ENCODE results near the gene TJP3.
A peak's percentile ranks its signal among the peaks of the same experiment; 100 is the strongest.

The TJP3 gene

DNA sequence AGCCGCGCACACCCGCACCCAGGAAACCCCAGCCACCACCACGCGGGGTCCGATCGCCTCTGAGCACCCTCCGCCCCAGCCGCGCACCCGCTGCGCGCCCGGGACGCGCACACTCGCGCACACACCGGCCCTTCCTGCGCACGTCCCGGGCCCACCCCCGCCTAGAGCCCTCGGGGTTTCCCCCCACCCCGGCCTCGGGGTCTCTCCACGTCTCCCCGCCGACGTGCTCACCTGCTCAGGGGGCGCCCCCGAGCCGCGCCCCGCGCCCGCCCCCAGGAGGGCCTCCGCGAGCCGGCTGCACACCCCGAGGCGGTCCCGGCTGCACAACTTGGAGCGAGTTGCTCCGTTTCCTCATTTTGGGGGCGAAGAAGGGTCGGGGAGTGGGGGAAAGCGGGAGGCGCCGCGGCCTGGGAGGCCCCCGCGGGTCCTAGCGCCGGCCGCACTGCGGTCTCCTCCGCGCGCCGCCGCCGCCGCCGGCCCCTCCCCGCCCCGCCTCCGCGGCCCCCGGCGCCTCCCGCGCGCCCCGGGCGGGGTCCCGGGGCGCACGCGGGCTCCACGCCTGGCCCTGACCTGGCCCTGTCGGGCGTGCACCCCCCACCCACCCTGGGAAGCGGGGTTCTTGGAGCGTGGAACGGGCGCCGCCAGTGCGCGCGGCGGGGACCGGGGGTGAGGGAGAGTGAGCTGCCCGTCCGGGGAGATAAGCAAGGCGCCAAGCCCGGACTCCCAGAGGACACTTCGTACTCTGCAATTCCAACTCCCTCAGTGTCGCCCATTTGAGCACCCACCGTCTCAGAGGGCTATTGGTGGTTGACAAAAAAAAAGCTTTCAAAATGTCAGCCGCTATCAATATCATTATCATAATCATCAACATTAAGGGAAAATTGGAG is 78.0 kb downstream of the TJP3 start, which contains the start of gene MATK:
Gene MATK (minus strand): TSS at position 444 of the 887 bp plus-strand sequence. CDS start 1,246 bp downstream, outside the sequence.
- DNase-seq: peak; percentile 61 to 81 (median 70)

DNA sequence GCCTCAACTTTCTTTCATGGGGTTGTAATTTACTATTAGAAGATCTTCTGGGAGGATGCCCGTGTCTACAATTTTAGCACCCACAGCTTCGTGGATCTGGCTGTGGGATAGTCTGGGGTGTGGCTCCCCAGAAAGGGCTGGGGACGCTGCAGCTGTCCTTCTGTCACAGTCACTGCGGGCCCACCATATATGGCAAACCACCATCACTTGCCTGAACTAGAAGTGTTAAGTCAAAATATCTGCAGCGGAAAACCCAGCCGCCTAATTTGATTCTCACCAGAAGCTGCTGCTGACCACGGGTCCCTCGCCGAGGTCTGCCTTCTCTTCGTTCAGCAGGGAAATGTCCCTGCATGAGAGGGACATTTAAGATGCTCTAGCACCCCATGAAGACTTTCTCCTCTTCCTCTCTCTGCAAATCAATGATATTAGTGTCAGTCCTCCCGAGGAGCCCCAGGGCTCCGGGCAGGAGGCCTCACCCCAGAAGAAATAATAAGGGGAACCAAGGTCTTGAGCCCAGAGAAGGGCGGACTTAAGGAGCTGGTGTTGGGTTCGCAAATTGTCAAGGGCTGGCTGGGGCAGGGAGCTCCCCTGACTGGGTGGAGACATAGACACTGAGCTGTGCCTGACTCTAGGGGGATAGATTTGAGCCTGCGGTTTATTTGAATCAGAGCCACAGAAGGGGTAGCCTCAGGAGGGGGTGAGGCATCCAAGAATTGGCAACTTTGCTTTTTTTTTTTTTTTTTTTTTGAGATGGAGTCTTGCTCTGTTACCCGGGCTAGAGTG is 81.0 kb downstream of the TJP3 start:
- DNase-seq: no peak

DNA sequence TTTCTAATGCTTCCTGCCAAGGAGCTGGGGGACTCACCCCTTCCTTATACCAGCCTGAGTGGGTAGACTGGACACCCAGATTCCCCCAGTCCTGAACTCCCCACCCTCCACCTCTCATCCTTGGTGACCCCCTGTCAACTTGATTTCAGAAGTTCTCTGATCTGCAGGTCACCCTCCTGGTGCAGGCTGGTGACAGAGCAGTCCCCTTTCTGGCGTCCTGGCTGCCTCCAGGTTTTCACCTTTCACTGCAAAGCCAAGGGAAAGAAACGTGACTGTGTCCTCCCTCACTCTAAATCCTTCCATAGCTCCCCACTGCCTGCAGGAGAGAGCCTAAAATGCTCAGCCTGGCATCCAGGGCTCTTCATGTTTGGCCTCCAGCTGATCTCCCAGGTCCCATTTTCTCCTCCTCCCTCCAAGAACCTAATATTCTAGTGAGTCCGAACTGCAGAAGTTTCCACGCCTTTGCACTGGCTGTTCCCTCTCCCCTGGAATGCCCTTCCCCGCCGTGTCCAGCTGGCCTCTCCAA is 82.1 kb downstream of the TJP3 start:
- DNase-seq: no peak

DNA sequence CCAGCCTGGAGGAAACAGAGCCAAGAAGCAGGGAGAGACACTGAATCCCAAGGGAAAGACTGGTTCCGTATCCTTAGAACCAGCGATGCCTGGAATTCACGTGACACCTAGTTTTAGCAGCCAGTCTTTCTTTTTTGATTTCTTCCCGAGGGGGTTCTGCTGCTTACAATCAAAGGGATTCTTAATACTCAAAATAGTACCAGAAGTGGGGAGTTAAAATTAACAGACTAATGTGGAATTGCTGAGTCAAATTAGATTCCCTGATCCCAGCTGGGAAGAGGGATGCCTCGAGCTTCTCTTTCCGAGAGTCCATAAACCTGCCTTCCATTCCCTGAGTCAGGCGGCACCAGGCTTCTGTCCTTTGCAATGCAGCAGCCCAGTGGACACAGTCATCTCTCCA is 82.8 kb downstream of the TJP3 start:
- DNase-seq: no peak

DNA sequence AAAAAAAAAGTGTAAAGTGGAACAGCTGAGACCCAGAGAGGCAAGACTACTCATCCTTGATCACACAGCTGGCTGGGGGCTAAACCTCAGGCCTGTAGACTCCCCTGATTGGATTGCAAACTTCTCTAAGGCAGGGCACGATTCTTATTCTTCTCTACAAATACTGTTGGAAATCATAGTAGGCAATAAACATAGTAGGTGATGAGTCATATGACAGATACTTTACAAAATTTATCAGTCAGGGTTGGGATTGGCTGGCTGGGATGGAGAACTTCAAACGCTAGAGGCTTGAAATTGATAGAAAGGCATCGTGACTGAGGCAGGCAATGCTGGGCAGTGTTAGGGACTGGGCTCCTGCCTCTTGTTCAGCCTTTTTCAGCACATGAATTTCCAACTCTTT is 83.9 kb downstream of the TJP3 start:
- no peak for DNase-seq

DNA sequence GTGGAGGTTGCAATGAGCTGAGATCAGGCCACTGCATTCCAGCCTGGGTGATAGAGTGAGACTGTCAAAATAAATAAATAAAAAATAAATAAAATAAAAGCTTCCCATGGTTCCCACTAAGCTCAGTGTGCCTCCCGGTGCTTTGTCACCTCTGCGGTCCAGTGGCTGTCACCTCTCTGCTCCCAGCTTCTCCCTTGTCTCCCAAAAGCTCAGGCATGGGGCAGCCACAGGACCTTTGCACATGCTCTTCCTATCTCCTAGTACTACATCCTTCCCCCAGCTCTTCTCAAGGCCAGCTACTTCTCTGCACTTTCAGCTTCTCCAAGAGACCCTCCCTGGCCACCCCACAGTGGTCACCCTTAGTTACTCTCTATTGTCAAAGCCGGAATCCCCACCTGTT is 85.6 kb downstream of the TJP3 start:
- DNase-seq: no peak

DNA sequence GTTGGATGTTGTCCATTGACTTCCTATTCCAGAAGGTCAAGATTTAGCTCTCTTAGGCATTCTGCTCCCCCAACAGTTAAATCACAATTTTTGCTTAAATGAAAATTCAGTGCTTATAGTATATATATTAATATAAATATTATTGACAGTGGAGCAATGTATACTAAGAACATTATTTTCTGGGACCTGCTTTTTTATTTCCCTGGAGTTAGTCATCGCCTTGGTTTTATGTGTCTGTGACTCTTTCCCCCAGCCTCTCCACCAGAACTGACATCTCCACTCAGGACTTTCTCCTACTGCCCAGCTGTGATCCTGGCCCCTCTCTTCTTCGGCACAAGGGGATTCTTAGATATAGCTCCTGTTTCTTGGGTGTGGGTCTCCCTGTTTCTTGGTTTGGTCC is 88.2 kb downstream of the TJP3 start:
- no peak for DNase-seq

DNA sequence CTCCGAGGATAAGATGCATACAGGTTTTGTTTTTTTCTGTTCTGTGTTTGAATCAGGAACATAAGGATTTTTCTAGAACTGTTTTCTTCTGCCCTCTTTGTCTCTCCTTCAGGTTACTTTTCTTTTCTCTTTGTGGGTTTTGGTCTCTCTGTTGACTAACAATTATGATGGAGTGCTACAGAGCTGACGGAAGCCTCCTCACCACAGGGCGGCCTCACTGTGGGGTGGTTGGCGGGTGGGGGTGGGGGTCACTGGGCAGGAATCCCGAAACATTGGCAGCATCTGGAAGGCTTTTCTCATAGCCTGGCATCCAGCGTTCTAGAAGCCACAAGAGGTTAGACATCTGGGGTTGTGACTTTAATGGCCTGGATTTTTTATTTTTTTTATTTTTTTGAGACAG is 90.0 kb downstream of the TJP3 start:
- peak in 2 of 3 donors; percentile 38 to 42 for DNase-seq

Data from suppressor macrophage treated with lipopolysaccharide for 1 hour (primary cell).